GM23338 (cell line): ENCODE results near the gene PLEKHG4B. TPM values are rescaled to one million over a fixed set of nuclear protein-coding genes. Genes with fewer than 3 reads are reported as not detected.
A peak's percentile ranks its signal among the peaks of the same experiment; 100 is the strongest.

ENCODE experiments used
- ATAC-seq: fragments of 200-7000 bp; cut with Tn5 transposase; 3 replicates; pipeline ENCODE4 v1.9.1; 2020
- DNase-seq: peaks from one replicate; pipeline ENCODE4 v3.0.0-alpha.2; 2015; ENCODE audit warnings: low spot score
- H2AFZ ChIP-seq: fragments of 200-600 bp; sonication (generic); 2 replicates; pipeline ENCODE4 v1.8.0; 2016; ENCODE audit warnings: antibody characterized with exemption, mild to moderate bottlenecking, moderate library complexity
- H3F3A ChIP-seq: fragments of 200-600 bp; sonication (generic); replicated peaks from 2 replicates; pipeline ENCODE4 v1.8.0; 2017; ENCODE audit warnings: antibody characterized with exemption, mixed run types, low read depth
- H3K27ac ChIP-seq: fragments of 200-600 bp; sonication (generic); 2 replicates; pipeline ENCODE4 v1.6.1; 2016; ENCODE audit warnings: low read depth
- H3K27me3 ChIP-seq: fragments of 200-600 bp; sonication (generic); 2 replicates; pipeline ENCODE4 v1.8.0; 2016; ENCODE audit warnings: mild to moderate bottlenecking, mixed run types, moderate library complexity; ENCODE audit not compliant: insufficient read depth
- H3K36me3 ChIP-seq: fragments of 200-600 bp; sonication (generic); 2 replicates; pipeline ENCODE4 v1.8.0; 2016; ENCODE audit warnings: mild to moderate bottlenecking; ENCODE audit not compliant: insufficient read depth
- H3K4me1 ChIP-seq: fragments of 200-600 bp; sonication (generic); 2 replicates; pipeline ENCODE4 v1.8.0; 2016; ENCODE audit warnings: mild to moderate bottlenecking, moderate library complexity; ENCODE audit not compliant: insufficient read depth
- H3K4me2 ChIP-seq: fragments of 200-600 bp; sonication (generic); 2 replicates; pipeline ENCODE4 v1.7.1; 2017; ENCODE audit warnings: mixed run types
- H3K4me3 ChIP-seq: fragments of 200-600 bp; sonication (generic); 2 replicates; pipeline ENCODE4 v1.6.1; 2016; ENCODE audit warnings: mixed run types
- H3K79me2 ChIP-seq: fragments of 200-600 bp; sonication (generic); replicated peaks from 2 replicates; pipeline ENCODE4 v1.8.0; 2017; ENCODE audit warnings: mild to moderate bottlenecking; ENCODE audit not compliant: insufficient read depth
- H3K9me2 ChIP-seq: fragments of 200-600 bp; sonication (generic); 2 replicates; pipeline ENCODE4 v1.8.0; 2017; ENCODE audit not compliant: insufficient read depth
- H4K20me1 ChIP-seq: fragments of 200-600 bp; sonication (generic); replicated peaks from 2 replicates; pipeline ENCODE4 v1.8.0; 2017; ENCODE audit warnings: mild to moderate bottlenecking; ENCODE audit not compliant: insufficient read depth
- H3K27ac Mint-ChIP-seq: 2 replicates; pipeline ENCODE4 v1.8.0; 2020; ENCODE audit warnings: inconsistent platforms, mild to moderate bottlenecking, moderate library complexity, mixed read lengths
- H3K27me3 Mint-ChIP-seq: 3 replicates; pipeline ENCODE4 v1.8.0; 2022; ENCODE audit warnings: low read depth, mild to moderate bottlenecking, moderate library complexity, mixed read lengths, inconsistent platforms; ENCODE audit not compliant: insufficient read depth, poor library complexity
- H3K36me3 Mint-ChIP-seq: 3 replicates; pipeline ENCODE4 v1.8.0; 2021; ENCODE audit warnings: low read depth, mild to moderate bottlenecking, inconsistent platforms, moderate library complexity, mixed read lengths
- H3K4me1 Mint-ChIP-seq: 3 replicates; pipeline ENCODE4 v1.8.0; 2020; ENCODE audit warnings: mild to moderate bottlenecking, inconsistent platforms, mixed read lengths
- H3K4me3 Mint-ChIP-seq: 3 replicates; pipeline ENCODE4 v1.8.0; 2021; ENCODE audit warnings: moderate library complexity, mild to moderate bottlenecking, inconsistent platforms, mixed read lengths
- H3K9me3 Mint-ChIP-seq: 3 replicates; pipeline ENCODE4 v1.8.0; 2020; ENCODE audit warnings: moderate library complexity, mild to moderate bottlenecking, inconsistent platforms, mixed read lengths
- CREB1 ChIP-seq: fragments of 250-450 bp; sonication (Bioruptor Pico); IDR thresholded peaks from 2 replicates; pipeline ENCODE4 v1.5.0; 2020; ENCODE audit warnings: low read depth, mild to moderate bottlenecking, moderate library complexity
- ETS1 ChIP-seq: IDR thresholded peaks from 2 replicates; pipeline ENCODE4 v1.6.1; 2016; ENCODE audit warnings: antibody characterized with exemption
- EZH2 ChIP-seq: fragments of 200-600 bp; sonication (generic); IDR thresholded peaks from one replicate; pipeline ENCODE4 v1.8.0; 2017; ENCODE audit warnings: antibody characterized with exemption, mild to moderate bottlenecking, low read depth; ENCODE audit not compliant: unreplicated experiment
- EZH2phosphoT487 ChIP-seq: fragments of 200-600 bp; sonication (generic); IDR thresholded peaks from one replicate; pipeline ENCODE4 v1.8.1; 2018; ENCODE audit warnings: antibody characterized with exemption; ENCODE audit not compliant: unreplicated experiment
- JUNB ChIP-seq: IDR thresholded peaks from one replicate; pipeline ENCODE4 v1.6.1; 2016; ENCODE audit warnings: antibody characterized with exemption; ENCODE audit not compliant: unreplicated experiment
- NANOG ChIP-seq: IDR thresholded peaks from 2 replicates; pipeline ENCODE4 v1.6.1; 2016; ENCODE audit warnings: antibody characterized with exemption, borderline replicate concordance
- POLR2AphosphoS5 ChIP-seq: IDR thresholded peaks from 2 replicates; pipeline ENCODE4 v1.6.1; 2016; ENCODE audit warnings: antibody characterized with exemption, low read depth
- STAT1 ChIP-seq: IDR thresholded peaks from one replicate; pipeline ENCODE4 v1.6.1; 2016; ENCODE audit warnings: antibody characterized with exemption; ENCODE audit not compliant: unreplicated experiment
- polyA plus RNA-seq: library from polyadenylated mRNA; unstranded; fragments of >200 nt; fragmentation: Nextera tagmentation; extraction: Ambion mirVana; gene quantifications from 2 replicates; pipeline ENCODE4 v1.2.1, GENCODE V29; 2016
- total RNA-seq: library from RNA; depleted of rRNA; stranded (reverse); fragments of >200 nt; shearing (Covaris generic); gene quantifications from 2 replicates; pipeline ENCODE4 v1.2.3, GENCODE V29; 2014
- TF ChIP-seq, protein P1 (sequence below), 2 experiments: fragments of 200-600 bp in 1 of 2; sonication (generic) in 1 of 2; conservative IDR thresholded peaks; 2 replicates each; pipeline versions ENCODE4 v1.5.1 to v1.6.1; 2016 to 2017; ENCODE audit warnings: antibody characterized with exemption in 2 of 2, low read depth in 2 of 2, mild to moderate bottlenecking in 2 of 2, moderate library complexity in 1 of 2

PLEKHG4B gene
- total and polyA plus RNA-seq, 2 experiments from 2014 or later = 33.5 to 54.8 TPM

DNA sequence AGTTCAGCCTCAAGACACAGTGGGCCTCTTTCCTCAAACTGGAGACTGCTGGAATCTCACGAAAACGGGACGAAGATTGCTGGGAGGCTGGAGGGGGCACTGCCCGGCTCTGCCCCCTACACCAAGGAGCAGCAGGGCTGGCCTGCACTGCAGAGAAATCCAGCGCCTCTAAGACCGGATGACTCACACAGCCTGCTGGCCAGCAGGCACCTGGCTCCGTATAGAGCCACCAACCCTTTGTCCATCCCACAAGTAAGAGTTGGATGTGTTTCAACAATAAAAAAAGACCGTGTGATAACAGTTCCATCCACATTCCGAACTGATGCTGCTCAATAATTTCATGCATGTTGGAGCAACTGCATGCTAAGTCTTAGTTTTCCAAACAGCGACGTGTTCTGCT lies 114.4 kb downstream of the PLEKHG4B start:
- Mint-ChIP-seq H3K4me1 (peaks cover 23% of the 10 kb centered on the region), H3K27me3 (peaks cover 5% of the 10 kb centered on the region), H3K36me3 (peaks cover 30% of the 10 kb centered on the region), H3K27ac (no peak overlapping the region), H3K4me3 (no peak overlapping the region), H3K9me3 (no peaks in the 10 kb centered on the region)
- peaks cover 11% of the 10 kb centered on the region for H3F3A ChIP-seq
- TF ChIP-seq ETS1 (no peak), POLR2AphosphoS5 (no peak), NANOG (no peak), EZH2 (no peak), JUNB (no peak)
- H3K4me2 ChIP-seq = no peak overlapping the region
- H4K20me1 ChIP-seq = peaks cover 28% of the 10 kb centered on the region
- ATAC-seq (peak; percentile 26; the same call in 1 of the 3 replicates), DNase-seq (no peak)
- no peaks in the 10 kb centered on the region; the same call in 1 of the 2 replicates for H3K4me1 ChIP-seq
- H3K36me3 ChIP-seq = no peaks in the 10 kb centered on the region
- no peak overlapping the region for H2AFZ ChIP-seq
- H3K27me3 ChIP-seq = no peaks in the 10 kb centered on the region
- H3K27ac ChIP-seq = no peak overlapping the region
- H3K79me2 ChIP-seq = peaks cover 45% of the 10 kb centered on the region
- no peaks in the 10 kb centered on the region for H3K9me2 ChIP-seq
- no peak overlapping the region for H3K4me3 ChIP-seq

DNA sequence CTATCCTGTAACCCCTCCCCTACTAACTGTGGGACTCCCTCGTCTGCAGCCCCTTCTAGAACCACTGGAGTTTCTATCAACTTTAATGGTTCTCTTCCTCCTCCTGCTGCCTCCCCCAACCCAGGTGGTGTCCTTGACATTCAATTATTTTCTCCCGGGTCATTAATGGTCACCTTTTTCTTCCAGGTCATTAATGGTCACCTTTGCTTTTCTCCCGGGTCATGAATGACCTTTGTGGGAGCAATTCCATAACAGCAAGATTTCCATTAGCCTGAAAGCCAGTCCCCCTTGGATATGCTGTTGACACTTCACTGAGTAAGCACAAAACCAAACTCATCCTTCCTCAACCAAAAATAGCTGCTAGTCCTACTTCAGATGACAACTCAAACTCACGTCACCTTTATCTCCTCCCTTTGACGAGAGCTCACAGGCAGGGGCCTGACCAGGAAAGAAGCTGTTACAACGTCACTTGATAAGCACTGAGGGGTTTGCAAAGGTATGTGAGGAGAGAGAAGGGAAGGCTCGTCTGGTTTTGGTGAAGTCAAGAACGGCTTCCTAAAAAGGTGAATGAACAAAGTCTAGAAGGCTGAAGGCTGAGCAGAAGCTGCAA lies 115.1 kb downstream of the PLEKHG4B start:
- H3K4me3 Mint-ChIP-seq = no peak overlapping the region
- Histone ChIP-seq H3K4me1 (no peaks in the 10 kb centered on the region), H3K79me2 (peaks cover 45% of the 10 kb centered on the region), H3K36me3 (no peaks in the 10 kb centered on the region), H3K9me2 (no peaks in the 10 kb centered on the region), H2AFZ (no peak overlapping the region), H4K20me1 (peaks cover 28% of the 10 kb centered on the region), H3F3A (peaks cover 9% of the 10 kb centered on the region), H3K4me2 (no peak overlapping the region), H3K27ac (no peak overlapping the region), H3K27me3 (no peaks in the 10 kb centered on the region), H3K4me3 (no peak overlapping the region)
- no peak for ATAC-seq
- H3K9me3 Mint-ChIP-seq = no peaks in the 10 kb centered on the region
- TF ChIP-seq STAT1 (no peak), ETS1 (no peak)
- H3K27me3 Mint-ChIP-seq = peaks cover 5% of the 10 kb centered on the region
- no peak for DNase-seq
- no peak overlapping the region for H3K27ac Mint-ChIP-seq
- peaks cover 27% of the 10 kb centered on the region for H3K36me3 Mint-ChIP-seq
- H3K4me1 Mint-ChIP-seq = peaks cover 17% of the 10 kb centered on the region

DNA sequence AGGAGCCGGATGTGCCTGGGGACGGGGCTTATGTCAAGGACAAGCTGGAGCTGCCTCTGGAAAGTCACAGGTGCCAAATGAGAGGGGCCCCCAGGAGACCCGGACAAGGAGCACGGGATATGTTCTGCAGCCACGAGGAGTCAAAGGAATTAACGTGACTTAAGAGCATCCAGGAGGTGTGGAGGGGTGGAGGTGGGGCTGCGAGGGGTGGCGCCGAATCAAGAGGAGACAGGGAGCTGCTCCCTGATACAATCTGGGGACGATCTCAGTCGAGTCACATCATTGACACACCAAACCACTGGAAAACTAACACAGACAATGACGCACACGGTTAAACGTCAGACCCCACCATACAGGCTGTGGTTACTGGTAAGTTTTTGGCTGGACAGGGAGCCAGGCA lies 115.6 kb downstream of the PLEKHG4B start:
- Histone ChIP-seq H3K4me1 (no peaks in the 10 kb centered on the region), H3F3A (peaks cover 8% of the 10 kb centered on the region; the same call in 1 of the 2 replicates), H3K4me3 (no peak overlapping the region), H3K9me2 (no peaks in the 10 kb centered on the region), H3K27me3 (no peaks in the 10 kb centered on the region), H3K36me3 (no peaks in the 10 kb centered on the region), H3K79me2 (peaks cover 45% of the 10 kb centered on the region), H4K20me1 (peaks cover 28% of the 10 kb centered on the region), H3K27ac (no peak overlapping the region), H2AFZ (no peak overlapping the region), H3K4me2 (no peak overlapping the region)
- H3K36me3 Mint-ChIP-seq = peaks cover 25% of the 10 kb centered on the region
- no peaks in the 10 kb centered on the region for H3K9me3 Mint-ChIP-seq
- no peak overlapping the region for H3K4me3 Mint-ChIP-seq
- ATAC-seq (no peak; the same call in 2 of the 3 replicates), DNase-seq (no peak)
- H3K4me1 Mint-ChIP-seq = peaks cover 15% of the 10 kb centered on the region
- H3K27me3 Mint-ChIP-seq = peaks cover 3% of the 10 kb centered on the region
- H3K27ac Mint-ChIP-seq = no peak overlapping the region
- TF ChIP-seq CREB1 (no peak), POLR2AphosphoS5 (no peak), EZH2 (no peak), EZH2phosphoT487 (no peak)
- TF ChIP-seq, protein P1, sequence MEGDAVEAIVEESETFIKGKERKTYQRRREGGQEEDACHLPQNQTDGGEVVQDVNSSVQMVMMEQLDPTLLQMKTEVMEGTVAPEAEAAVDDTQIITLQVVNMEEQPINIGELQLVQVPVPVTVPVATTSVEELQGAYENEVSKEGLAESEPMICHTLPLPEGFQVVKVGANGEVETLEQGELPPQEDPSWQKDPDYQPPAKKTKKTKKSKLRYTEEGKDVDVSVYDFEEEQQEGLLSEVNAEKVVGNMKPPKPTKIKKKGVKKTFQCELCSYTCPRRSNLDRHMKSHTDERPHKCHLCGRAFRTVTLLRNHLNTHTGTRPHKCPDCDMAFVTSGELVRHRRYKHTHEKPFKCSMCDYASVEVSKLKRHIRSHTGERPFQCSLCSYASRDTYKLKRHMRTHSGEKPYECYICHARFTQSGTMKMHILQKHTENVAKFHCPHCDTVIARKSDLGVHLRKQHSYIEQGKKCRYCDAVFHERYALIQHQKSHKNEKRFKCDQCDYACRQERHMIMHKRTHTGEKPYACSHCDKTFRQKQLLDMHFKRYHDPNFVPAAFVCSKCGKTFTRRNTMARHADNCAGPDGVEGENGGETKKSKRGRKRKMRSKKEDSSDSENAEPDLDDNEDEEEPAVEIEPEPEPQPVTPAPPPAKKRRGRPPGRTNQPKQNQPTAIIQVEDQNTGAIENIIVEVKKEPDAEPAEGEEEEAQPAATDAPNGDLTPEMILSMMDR (conservative IDR thresholded peaks at IDR 0.05; ENCODE audit: low read depth in 2 of 2) = no peak
